Posterior cingulate gyrus (tissue), 11 donors: Measurements from ENCODE around the gene MAGEB1.

ENCODE experiments used
- DNase-seq, 10 donors: peaks; one replicate each; pipeline versions ENCODE4 v3.0.0 to v3.0.0-alpha.2; 2020 to 2021; ENCODE audit warnings: mixed read lengths in 3 of 10
- intact Hi-C: fragments of 100-400 bp; cut with DNase I; formaldehyde crosslinking; loops from one replicate; pipeline ENCODE4 v1.15.1; 2023

The MAGEB1 gene, protein sequence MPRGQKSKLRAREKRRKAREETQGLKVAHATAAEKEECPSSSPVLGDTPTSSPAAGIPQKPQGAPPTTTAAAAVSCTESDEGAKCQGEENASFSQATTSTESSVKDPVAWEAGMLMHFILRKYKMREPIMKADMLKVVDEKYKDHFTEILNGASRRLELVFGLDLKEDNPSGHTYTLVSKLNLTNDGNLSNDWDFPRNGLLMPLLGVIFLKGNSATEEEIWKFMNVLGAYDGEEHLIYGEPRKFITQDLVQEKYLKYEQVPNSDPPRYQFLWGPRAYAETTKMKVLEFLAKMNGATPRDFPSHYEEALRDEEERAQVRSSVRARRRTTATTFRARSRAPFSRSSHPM

GRCh38 chrX:30246769-30247489 is at the start of gene MAGEB1:
Gene MAGEB1 (plus strand): TSS chrX:30247146. CDS start chrX:30250494, 3,348 bp downstream.
- intact Hi-C loops = no loop called here
- DNase-seq = peak in 1 of 10 donors; percentile 82

DNA sequence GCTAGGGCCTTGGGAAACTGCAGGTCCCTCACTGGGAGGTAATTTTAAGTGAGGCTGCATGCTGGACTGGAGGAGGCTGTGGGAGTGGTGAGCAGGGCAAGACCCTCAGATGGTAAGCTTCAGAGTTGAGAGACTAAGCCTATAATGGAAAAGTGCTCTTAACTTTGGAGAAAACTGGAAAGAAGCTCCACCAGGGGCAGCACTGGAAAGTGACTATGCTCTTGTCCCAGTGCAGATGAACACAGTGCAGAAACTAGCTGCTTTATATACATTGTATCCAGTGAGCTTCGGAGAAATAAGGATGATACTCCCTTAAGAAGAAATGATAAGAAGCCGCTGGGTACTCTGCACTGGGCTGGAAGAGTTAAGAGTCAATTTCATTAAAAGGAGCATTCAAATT is 34.8 kb upstream of the MAGEB1 start:
- DNase-seq = no peak
- intact Hi-C loops = no loop called here

DNA sequence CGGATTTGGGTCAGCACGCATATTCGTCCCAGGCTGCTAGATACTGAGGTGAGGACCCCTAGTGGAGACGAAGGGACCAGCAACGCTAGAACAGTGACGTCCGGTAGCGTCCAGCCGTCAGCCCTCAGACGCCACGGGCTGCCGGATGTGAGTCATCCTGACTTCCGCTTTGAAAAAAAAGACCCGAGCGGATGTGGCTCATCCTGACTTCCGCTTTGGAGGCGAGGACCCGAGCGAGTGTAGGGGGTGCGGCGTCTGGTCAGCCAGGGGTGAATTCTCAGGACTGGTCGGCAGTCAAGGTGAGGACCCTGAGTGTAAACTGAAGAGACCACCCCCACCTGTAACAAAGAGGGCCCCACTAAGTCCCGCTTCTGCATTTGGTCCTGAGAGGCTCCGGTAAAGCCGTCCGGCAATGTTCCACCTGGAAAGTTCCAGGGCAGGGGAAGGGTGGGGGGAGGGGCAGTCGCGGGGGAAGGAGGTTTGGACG is 31.5 kb upstream of the MAGEB1 start, which contains the start of gene MAGEB2:
Gene MAGEB2 (plus strand): TSS at position 207 of the 487 bp plus-strand sequence. CDS start 3,018 bp downstream, outside the sequence.
- peak in 1 of 10 donors; percentile 82 for DNase-seq
- intact Hi-C loops = no loop called here

DNA sequence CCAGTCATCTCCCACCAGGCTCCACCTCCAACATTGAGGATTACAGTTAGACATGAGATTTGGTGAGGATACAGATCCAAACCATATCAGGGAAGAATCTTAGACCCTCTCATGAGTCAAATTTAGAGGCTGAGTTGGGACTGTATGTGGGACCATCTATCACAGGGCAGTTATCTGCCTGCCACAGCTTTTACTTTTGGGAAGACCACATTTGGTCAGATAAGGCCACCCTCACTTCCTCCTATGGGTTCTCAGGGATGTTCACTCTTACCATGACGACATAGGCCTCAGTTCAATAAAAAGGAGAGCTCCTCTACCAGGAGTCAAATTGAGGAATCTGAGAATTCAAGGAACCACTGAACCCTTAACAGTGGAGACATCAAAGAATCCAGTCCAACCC is 29.5 kb upstream of the MAGEB1 start:
- intact Hi-C loops = no loop called here
- no peak for DNase-seq

DNA sequence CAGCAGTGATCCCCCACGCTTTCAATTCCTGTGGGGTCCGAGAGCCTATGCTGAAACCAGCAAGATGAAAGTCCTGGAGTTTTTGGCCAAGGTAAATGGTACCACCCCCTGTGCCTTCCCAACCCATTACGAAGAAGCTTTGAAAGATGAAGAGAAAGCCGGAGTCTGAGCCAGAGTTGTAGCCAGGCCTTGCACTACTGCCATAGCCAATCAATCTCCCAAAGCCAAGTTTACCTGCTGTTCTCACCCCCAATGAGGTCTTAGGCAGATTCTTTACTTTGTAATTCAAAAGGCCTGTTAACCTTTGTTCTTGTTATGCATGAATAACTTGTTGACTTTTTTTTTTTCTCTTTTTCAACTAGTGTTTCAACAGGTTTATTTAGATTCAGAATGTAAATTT is 27.6 kb upstream of the MAGEB1 start:
- DNase-seq = no peak
- intact Hi-C loops = no loop called here

GRCh38 chrX:30220661-30221060 is 26.3 kb upstream of the MAGEB1 start:
- DNase-seq = no peak

GRCh38 chrX:30224536-30224935 is 22.4 kb upstream of the MAGEB1 start:
- DNase-seq = no peak
- intact Hi-C loops = no loop called here

More at GRCh38 chrX:30220661-30221060, 26.3 kb upstream of the MAGEB1 start:
- intact Hi-C loops = no loop called here

GRCh38 chrX:30228526-30228925 is 18.4 kb upstream of the MAGEB1 start:
- DNase-seq = no peak
- intact Hi-C loops = no loop called here

- DNase-seq = no peak
- intact Hi-C loops = no loop called here
These were observed 16.6 kb upstream of the MAGEB1 start, which contains the start of gene MAGEB3 for GRCh38 chrX:30230395-30230794. Gene MAGEB3 (plus strand): TSS chrX:30230657. CDS start chrX:30235925, 5,268 bp downstream.

DNA sequence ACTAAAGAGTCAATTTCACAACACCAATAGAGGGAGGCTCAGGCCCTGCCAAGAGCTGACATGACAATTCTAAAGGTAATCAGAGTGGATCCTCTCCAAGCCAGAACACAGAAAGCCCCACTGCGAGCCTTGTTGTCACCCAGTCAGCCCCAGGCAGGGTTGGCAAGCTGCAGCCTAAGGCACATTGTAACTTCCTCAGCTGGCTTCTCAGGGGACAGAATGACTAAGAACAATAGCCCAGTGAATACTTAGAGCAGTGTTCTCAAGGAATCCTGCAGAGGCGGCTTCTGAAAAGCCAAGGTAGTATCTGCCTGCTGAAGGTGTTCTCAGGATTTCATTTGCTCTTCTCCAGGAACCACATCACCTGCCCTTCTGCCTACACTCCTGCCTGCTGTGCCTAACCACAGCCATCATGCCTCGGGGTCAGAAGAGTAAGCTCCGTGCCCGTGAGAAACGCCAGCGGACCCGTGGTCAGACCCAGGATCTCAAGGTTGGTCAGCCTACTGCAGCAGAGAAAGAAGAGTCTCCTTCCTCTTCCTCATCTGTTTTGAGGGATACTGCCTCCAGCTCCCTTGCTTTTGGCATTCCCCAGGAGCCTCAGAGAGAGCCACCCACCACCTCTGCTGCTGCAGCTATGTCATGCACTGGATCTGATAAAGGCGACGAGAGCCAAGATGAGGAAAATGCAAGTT is 5.1 kb upstream of the MAGEB1 start, which contains the start of gene MAGEB4:
Gene MAGEB4 (plus strand): TSS at position 277 of the 692 bp plus-strand sequence. CDS start 136 bp downstream, at position 413.
- intact Hi-C loops = no loop called here
- DNase-seq = peak in 1 of 10 donors; percentile 57

DNA sequence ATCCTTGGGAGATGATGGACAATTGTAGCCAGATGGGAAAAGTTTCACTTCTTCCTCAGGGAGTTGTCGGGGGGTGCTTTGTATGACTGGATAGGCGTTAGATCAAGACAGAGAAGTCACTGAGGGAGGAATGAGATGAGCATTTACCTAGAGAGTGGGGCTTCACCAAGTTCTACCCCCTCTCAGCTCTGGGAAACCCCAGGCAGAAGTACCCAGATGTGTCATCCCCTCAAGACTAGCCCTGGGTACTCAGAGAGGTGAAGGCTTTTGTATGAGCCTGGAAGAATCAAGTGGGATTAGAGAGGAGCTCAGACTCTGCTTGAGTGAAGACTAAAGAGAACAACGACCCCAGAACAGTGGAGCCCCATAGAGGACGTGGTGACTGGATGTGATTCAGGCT is 1.9 kb downstream of the MAGEB1 start:
- no peak for DNase-seq
- intact Hi-C loops = no loop called here

DNA sequence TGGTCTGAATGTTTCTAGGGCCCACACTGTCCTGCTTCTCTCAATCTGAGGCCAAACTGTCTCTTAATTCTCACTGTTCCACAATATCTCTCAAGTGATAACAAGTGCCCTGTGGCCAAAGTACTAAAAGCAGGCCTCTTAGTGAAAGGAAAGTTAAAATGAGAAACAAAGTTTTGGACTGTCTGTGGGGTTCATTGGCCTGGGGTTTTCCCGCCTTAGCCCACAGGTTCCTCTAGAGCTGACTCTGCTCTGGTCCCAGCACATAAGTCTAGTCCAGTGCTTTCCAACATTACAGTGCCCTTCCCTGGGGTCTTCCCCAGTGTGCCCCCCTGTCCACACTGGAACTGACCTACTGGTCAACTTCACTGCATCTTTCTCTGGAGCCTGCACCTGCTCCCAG is 6.3 kb downstream of the MAGEB1 start:
- intact Hi-C loops = no loop called here
- no peak for DNase-seq

DNA sequence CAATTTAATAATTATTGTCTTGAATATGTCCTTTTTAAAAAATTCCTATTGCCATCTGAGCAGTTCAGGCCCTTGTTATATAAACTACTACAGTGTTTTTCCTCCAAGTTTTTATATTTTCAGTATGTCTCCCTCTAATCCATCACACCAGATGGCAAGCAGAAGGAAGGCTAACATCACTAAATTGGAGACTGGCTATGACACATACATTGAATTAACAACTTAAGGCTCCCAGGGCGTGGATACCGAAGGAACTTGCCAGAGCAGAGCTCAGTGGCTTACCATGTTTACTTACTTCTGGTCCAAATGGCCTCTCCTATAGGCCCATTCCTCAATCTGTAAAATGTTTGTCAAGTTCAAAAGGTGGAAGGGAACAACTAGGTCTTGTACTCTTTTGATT is 13.0 kb downstream of the MAGEB1 start:
- DNase-seq = no peak
- intact Hi-C loops = no loop called here

GRCh38 chrX:30261012-30261411 is 14.1 kb downstream of the MAGEB1 start:
- intact Hi-C loops = no loop called here
- DNase-seq = no peak

- intact Hi-C loops = no loop called here
- no peak for DNase-seq
These were observed 15.8 kb downstream of the MAGEB1 start for GRCh38 chrX:30262763-30263162.

DNA sequence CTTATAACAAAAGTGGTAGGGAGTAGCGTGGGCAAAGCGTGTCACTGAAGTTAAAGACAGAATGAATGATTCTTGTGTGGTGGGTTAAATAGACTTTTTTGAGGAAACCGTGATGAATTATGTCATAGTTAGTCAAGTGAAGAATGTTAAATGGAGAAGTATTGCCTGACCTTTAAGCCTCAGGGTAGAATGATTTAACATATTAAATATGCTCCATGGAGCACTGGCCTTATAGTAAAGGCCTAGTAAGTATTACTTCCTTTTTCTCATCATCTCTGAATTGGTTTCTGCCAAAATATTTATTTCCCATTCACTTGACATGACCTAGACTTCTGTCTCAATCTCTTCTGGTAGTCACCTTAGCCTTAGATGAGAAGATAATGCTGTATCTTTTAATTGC is 23.7 kb downstream of the MAGEB1 start:
- no peak for DNase-seq
- intact Hi-C loops = no loop called here

DNA sequence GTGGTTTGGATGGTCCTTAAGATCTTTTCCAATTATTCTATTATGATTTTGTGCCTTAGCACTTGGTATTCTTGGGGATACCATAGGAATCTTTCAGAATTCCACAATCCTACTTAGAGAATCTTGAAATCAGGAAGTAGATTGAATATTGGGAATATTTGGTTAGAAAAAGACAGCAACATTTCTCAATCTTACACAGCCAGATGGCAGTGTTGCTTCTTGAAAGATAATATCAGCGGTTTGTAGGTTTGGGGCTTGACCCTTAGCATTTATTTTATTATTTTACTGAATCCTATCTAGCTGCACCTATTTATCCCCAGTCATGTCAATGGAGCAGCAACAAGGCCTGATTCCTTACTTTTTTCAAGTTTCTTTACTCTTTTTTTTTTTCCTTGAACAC is 28.6 kb downstream of the MAGEB1 start:
- intact Hi-C loops = loop anchor here (5.0 kb wide), 1 partner anchor 227 kb away; no protein-coding TSS in a partner anchor
- DNase-seq = no peak

GRCh38 chrX:30278365-30278764 is 31.4 kb downstream of the MAGEB1 start:
- DNase-seq = no peak
- intact Hi-C loops = loop anchor here (5.0 kb wide), 1 partner anchor 224 kb away; no protein-coding TSS in a partner anchor

DNA sequence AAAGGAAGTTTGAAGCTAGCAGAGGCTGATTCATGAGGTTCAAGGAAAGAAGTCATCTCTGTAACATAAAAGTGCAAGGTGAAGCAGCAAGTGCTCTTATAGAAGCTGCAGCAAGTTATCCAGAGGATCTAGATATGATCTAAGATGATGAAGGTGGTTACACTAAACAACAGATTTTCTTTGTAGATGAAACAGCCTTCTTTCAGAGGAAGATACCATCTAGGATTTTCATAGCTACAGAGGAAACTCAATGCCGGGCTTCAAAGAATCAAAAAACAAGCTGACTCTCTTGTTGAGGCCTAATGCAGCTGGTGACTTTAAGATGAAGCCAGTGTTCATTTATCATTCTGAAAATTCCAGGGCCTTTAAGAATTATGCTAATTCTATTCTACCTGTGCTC is 33.5 kb downstream of the MAGEB1 start:
- intact Hi-C loops = no loop called here
- DNase-seq = no peak

DNA sequence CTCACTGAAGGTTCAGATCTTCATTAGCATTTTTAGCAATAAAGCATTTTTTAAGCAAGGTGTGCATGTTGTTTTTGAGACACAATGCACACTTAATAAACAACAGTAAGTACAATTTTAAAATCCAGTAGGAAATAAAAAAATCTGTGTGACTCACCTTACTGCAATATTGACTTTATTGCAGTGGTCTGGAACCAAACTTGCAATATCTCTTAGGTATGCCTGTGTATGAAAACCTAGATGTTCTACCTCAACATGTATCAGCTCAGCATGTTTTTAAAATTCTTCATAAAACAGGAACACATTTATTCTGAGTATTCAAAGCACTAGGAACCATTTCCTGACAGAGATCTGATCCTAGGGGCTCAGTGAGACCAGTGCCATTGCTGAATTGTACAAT is 35.6 kb downstream of the MAGEB1 start:
- intact Hi-C loops = no loop called here
- no peak for DNase-seq
